Prostate gland (tissue), 2 donors: ENCODE results near the gene CCDC172. TPM values are rescaled to one million over a fixed set of nuclear protein-coding genes. Genes with fewer than 3 reads are reported as not detected.

Experiments used
- DNase-seq: peaks from one replicate; pipeline ENCODE4 v3.0.0-alpha.2; 2019; ENCODE audit warnings: low spot score
- H3K27ac ChIP-seq, 2 donors: fragments of 200-600 bp; sonication (generic); 2 replicates each; pipeline ENCODE4 v1.5.1; 2017 to 2019
- H3K27me3 ChIP-seq: fragments of 200-600 bp; sonication (generic); replicated peaks from 2 replicates; pipeline ENCODE4 v1.5.1; 2019; ENCODE audit not compliant: insufficient read depth
- H3K36me3 ChIP-seq, 2 donors: fragments of 200-600 bp; sonication (generic); 1 replicate in 1 of 2; 2 replicates in 1 of 2; pipeline versions ENCODE4 v1.5.1 to v1.8.1; 2017 to 2019
- H3K4me1 ChIP-seq: fragments of 200-600 bp; sonication (generic); replicated peaks from 2 replicates; pipeline ENCODE4 v1.5.1; 2019
- H3K4me3 ChIP-seq, 2 donors: fragments of 200-600 bp; sonication (generic); 2 replicates each; pipeline ENCODE4 v1.5.1; 2017 to 2019
- H3K9me3 ChIP-seq: fragments of 200-600 bp; sonication (generic); 2 replicates; pipeline ENCODE4 v1.5.1; 2017
- POLR2A ChIP-seq: fragments of 450-650 bp; IDR thresholded peaks from one replicate; pipeline ENCODE4 v1.6.1; 2016; ENCODE audit warnings: antibody characterized with exemption, mild to moderate bottlenecking
- POLR2AphosphoS5 ChIP-seq: sonication (generic); formaldehyde crosslinking; IDR thresholded peaks from one replicate; pipeline ENCODE4 v1.6.1; 2017; ENCODE audit warnings: antibody characterized with exemption
- WGBS: methylation state at CpG from one replicate; pipeline ENCODE4 v1.1.5; 2018; 5-methylcytosine and 5-hydroxymethylcytosine counted together
- intact Hi-C: fragments of 100-400 bp; cut with DNase I; formaldehyde crosslinking; loops from one replicate; pipeline ENCODE4 v1.14.2; 2022
- small RNA-seq, 2 donors: library from RNA; depleted of rRNA; stranded (forward); fragments of <200 nt; gene quantifications; one replicate each; pipeline ENCODE3, GENCODE V24; 2016
- total RNA-seq, 2 donors: library from RNA; depleted of rRNA; stranded (reverse); fragments of >200 nt; gene quantifications; one replicate each; pipeline ENCODE4 v1.1.0, GENCODE V29; 2016
- TF ChIP-seq, protein P1 (sequence below), 4 experiments: fragments of 200-600 bp in 2 of 4; fragments of 450-650 bp in 2 of 4; sonication (generic) in 2 of 4; IDR thresholded peaks; 1 replicate in 3 of 4; 2 replicates in 1 of 4; pipeline ENCODE4 v1.5.1; 2016 to 2019; ENCODE audit warnings: antibody characterized with exemption in 4 of 4, mild to moderate bottlenecking in 2 of 4, moderate library complexity in 2 of 4

CCDC172 gene
- total RNA-seq, 2 donors from 2014 or later: 47.1 TPM; not detected in 1

DNA sequence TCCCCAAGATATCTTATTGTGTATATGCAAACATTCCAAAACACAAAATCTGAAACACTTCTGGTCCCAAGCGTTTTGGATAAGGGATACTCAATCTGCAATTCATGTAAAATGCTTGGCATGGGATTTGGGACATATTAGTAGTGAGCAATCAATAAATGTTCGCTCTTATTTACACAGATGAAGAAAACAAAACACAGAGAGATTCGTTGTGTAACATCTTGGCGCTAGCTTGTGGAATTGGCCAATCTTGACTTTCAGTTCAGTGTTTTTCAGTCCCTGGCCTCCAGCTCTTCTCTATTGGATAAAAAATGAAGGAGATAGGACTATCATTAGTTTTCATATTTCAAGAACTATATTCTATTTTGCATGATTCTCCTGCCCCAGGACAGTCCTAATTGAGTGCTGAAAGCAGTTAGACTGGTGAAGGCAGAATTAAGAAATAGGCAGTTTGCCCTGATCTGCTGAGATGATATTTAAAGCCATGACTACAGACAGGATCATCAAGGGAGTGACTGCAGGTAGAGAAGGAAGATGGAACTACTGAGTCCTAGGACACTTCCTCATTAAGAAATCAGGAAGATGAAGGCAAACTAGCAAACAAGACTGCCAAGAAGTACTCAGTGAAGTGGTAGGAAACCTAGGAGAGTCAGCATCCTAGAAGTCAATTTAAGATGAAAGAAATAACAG, 105.2 kb downstream of the CCDC172 start:
- Histone ChIP-seq H3K4me1 (no peaks in the 10 kb centered on the region), H3K4me3 (no peak overlapping the region), H3K27me3 (no peaks in the 10 kb centered on the region), H3K9me3 (no peaks in the 10 kb centered on the region), H3K27ac (no peak overlapping the region), H3K36me3 (no peaks in the 10 kb centered on the region)
- intact Hi-C loops: no loop called here
- 56% methylated on average over 4 of the region's 4 CpGs for WGBS
- TF ChIP-seq POLR2AphosphoS5 (peak; percentile 34), POLR2A (no peak)
- TF ChIP-seq, protein P1, sequence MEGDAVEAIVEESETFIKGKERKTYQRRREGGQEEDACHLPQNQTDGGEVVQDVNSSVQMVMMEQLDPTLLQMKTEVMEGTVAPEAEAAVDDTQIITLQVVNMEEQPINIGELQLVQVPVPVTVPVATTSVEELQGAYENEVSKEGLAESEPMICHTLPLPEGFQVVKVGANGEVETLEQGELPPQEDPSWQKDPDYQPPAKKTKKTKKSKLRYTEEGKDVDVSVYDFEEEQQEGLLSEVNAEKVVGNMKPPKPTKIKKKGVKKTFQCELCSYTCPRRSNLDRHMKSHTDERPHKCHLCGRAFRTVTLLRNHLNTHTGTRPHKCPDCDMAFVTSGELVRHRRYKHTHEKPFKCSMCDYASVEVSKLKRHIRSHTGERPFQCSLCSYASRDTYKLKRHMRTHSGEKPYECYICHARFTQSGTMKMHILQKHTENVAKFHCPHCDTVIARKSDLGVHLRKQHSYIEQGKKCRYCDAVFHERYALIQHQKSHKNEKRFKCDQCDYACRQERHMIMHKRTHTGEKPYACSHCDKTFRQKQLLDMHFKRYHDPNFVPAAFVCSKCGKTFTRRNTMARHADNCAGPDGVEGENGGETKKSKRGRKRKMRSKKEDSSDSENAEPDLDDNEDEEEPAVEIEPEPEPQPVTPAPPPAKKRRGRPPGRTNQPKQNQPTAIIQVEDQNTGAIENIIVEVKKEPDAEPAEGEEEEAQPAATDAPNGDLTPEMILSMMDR (IDR thresholded peaks at IDR 0.05): no peak
- peak; percentile 6 for DNase-seq

Small RNA genes lying within 50 kb of the gene (small RNA-seq; reads per million reads assigned to genes)
- 0 reads per million in 2 donors for gene SNRPGP6

Other genes starting within 250 kb of the CCDC172 start
- 10 to 100 TPM in 1 of 2 donors, 1 to 10 TPM in 1; 5.1 to 14.5 TPM for gene GFRA1, start 51.2 kb upstream of the CCDC172 start, total RNA-seq
- under 1 TPM in 1 of 2 donors, not detected in 1; 0.14 TPM for gene PNLIPRP3, start 103.4 kb downstream of the CCDC172 start, total RNA-seq
- gene PNLIP, start 221.5 kb downstream of the CCDC172 start, total RNA-seq: not detected